Islet of Langerhans (tissue), 1 donor: Measurements from ENCODE around the gene POT1.
A peak's percentile ranks its signal among the peaks of the same experiment; 100 is the strongest.

Experiments used
- FAIRE-seq: peaks from one replicate; lab custom pipeline; 2011; peaks lifted over from hg19 to GRCh38; lab: Jason Lieb, UNC

Gene POT1

GRCh38 chr7:124912972-124913371 lies 16.7 kb downstream of the POT1 start:
- FAIRE-seq: no peak

DNA sequence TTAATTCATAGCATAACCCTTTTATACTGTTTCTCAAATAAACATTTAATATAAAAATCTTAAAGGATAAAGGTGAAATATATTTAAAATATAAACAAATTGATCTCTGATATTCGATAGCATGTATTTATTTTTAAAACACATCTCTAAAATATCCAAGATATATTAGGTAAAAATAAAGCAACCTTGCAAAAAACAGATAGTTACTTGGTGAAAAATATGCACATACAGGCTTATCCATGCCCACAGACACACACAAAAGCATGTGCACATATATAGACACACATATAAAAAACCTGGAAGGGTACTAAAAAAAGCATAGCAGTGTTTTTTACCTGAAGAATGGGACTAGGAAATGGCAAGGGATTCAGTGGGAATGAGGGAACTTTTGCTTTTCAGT lies 19.8 kb downstream of the POT1 start:
- FAIRE-seq: no peak

- no peak for FAIRE-seq
Observed at GRCh38 chr7:124908259-124908658, 21.4 kb downstream of the POT1 start.

- no peak for FAIRE-seq
Observed at GRCh38 chr7:124907490-124907889, 22.1 kb downstream of the POT1 start.

DNA sequence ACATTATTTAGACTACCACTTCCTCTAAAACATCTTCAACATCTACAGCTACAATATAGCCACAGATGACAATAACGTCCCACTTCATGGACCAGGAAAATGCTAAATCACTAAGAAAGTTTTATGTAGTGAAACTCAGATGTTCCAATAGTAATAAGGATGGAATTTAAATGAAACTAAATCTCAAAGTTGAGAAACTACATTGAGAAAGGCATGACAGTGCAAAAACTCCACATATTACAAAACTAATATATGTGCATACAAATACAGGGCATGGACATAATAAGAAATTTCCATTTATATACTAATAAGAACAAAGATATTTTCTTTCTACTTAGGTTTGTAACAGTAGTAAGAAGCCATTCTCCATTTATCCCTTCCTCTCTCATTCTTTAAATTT lies 31.1 kb downstream of the POT1 start:
- no peak for FAIRE-seq

- FAIRE-seq: no peak
Observed at GRCh38 chr7:124896001-124896400, 33.6 kb downstream of the POT1 start.

DNA sequence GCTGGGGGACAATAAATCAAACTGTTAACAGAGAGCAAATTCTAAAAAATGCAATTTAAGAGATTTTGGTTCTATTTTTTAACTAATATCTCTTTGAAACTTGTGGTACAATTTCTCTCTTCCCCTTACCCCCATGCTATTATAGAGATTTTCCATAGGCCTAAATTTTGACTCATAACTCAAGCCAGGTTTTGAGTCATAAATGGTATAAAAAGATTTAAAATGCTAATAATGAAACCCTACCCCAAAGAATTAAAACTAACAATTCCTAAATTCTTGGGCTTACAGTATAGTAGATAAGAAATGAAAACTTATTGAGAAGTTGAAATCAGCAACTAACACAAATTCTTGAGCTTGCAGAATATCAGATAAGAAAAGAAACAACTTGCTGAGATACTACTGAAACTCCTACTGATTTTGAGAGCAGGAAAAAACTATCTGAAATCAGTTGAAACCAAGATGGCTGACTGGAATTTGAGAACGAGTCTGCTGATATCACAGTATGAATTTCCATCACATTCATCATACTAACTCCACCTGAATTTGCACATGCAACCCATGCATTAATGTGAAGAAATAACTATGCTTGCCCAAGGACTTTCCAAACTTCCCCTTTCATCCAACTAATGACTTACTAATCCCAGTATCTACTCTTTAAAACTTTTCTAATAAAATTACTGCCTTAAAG lies 36.3 kb downstream of the POT1 start:
- no peak for FAIRE-seq

DNA sequence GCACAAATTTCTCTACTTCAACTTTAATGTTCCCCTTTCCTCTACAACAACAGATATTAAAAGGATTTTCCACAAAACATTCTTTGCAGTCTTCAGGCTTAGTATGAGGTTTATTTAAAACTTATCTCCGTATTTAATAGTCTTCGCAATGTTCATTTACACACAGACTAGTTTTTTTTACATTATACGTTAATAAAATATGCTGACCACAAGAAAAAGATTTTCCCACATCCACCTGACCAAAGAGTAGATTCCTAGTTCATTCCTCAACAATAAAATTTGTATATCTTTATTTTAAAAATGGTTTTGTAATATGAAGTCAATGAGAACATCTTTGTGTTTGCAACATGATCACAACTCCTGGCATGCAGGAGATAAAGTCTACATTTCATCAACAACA lies 42.4 kb downstream of the POT1 start:
- FAIRE-seq: no peak

DNA sequence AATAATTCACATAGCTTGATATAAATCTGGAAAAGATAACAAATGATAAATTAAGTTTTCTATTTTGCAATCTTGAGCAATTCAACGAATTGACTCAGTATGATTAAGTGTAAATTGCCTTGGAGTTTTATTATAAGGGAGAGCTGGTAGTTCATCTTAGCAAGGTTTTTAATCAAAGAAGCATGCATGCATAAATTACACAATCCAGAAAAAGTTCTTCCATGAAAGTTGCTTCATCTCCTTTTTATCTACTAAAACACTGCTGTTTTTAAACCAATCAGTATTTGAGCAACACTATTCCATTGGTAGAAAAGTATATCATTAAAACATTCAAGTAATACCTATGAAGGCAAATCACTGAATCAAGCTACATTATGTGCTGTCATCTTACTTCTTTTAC lies 47.6 kb downstream of the POT1 start:
- FAIRE-seq: no peak

- no peak for FAIRE-seq
Observed at GRCh38 chr7:124879771-124880170, 49.9 kb downstream of the POT1 start.

GRCh38 chr7:124879103-124879502 lies 50.5 kb downstream of the POT1 start:
- FAIRE-seq: peak; percentile 51

- no peak for FAIRE-seq
Observed at GRCh38 chr7:124874644-124875163, 54.9 kb downstream of the POT1 start.

DNA sequence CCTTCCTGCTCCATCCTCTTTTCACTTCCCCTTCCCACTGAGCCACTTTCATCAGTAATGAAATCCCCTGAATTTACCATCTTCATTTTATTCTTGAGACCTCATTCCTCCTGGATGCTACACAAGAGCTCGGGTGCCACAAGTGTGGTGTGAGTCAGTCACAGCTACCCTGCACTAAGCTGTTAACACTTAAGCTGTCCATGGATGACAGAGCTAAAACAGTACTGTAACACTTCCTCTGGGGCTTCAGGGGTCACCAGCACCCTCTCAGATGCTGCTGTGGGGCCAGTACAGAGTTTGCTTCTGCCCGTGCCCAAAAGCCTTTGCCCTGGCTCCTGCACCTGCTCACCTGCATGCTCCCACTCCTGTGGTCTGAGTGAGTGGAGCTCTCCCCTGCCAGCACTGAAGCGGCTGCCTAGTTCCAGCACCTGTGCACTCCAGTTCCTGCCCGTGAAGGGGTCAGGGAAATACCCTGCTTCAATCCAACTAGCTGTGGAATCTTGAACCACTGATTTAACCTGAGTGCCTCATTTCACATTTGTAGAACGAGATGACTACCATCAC lies 71.9 kb downstream of the POT1 start:
- FAIRE-seq: no peak

DNA sequence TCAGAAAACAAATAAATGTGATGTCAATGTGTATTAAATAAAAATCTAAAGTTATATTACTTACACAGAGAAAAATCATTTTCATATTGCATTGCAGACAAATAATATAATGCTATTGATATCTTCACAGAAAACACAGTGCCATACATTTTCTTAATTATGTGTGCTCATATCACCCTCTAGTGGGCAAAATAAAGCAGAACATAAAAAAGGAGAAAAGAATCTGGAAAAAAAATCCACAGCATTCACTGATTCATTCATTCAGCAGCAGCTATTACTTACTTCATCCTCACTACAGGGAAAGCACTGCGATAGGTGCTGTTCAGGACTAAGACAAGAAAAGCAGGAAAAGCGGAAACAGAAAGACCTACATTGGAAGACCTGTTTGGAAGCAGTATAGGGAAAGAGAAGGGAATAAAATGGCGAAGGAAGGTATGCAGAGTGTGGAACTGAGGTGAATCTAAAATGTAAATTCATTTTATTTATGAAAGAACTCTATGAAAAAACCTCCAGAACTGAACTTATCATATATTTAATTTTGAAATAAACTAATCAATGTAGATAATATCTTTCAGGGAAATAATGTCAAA lies 73.2 kb downstream of the POT1 start:
- FAIRE-seq: peak; percentile 90

- no peak for FAIRE-seq
Observed at GRCh38 chr7:124843336-124843735, 86.3 kb downstream of the POT1 start.

GRCh38 chr7:124840435-124840834 lies 89.2 kb downstream of the POT1 start:
- peak; percentile 71 for FAIRE-seq

DNA sequence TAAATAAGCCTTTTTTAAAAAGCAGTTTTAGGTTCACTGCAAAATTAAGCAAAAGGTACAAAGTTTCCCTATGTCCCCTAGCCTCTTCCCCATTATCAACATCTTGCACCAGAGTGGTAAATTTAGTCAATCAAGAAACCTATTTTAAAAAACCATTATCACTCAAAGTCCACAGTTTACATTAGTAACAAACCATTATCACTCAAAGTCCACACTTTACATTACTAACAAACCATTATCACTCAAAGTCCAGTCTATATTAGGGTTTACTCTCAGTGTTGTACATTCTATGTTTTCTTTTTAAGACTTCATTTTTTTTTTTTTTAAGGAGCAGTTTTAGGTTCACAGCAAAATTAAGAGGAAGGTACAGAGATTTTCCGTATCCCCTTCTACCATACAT lies 89.9 kb downstream of the POT1 start:
- FAIRE-seq: no peak

DNA sequence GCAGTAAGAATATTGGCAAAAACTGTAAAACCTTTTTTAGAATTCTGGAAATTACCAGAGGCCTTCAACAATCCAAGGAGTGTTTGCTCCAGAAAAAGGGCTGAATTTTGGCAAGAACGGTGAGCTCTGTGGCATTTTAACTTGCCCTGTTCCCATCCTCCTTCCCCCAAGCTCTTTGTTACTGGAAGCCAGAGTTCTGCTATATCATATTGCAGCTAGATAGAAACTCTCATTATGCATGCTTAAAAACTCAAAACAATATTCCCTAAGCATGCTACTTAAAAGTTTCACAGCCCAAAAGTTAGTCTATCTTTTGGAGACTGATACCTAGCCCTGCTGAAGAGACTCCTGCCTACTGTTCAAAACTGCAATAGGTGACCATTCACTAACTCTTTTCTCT lies 93.5 kb downstream of the POT1 start:
- no peak for FAIRE-seq

GRCh38 chr7:124818807-124819206 lies 110.8 kb downstream of the POT1 start:
- no peak for FAIRE-seq

- FAIRE-seq: no peak
Observed at GRCh38 chr7:124813994-124814798, 115.4 kb downstream of the POT1 start.

GRCh38 chr7:124812764-124813163 lies 116.9 kb downstream of the POT1 start:
- FAIRE-seq: no peak

GRCh38 chr7:124811341-124811740 lies 118.3 kb downstream of the POT1 start:
- no peak for FAIRE-seq

DNA sequence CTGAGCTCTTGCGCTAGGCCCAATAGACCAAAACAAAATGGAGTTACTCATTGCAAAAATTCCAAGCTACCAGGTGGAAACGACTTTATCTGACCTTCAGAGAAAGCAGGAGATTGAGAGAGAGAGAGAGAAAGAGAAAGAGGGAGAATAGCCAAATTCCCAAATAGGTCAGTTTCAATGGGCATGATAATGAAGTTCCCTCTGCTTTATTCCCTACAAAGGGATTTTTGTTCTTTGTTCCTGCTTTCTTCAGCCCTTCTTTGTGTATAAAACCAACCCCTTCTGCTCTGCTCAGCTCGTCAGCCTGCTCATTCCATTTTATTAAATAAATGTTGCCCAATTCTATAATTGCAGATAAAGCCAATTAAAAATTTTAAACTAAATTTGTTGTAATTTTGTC lies 119.0 kb downstream of the POT1 start:
- FAIRE-seq: no peak
